Measurements from ENCODE around the gene METTL16.
A peak's percentile ranks its signal among the peaks of the same experiment; 100 is the strongest.
"Not testable (repeated sequence)": the region's sequence is repeated elsewhere in the genome, so short reads cannot be mapped to it uniquely, and the experiment has no call there.

METTL16 gene

DNA sequence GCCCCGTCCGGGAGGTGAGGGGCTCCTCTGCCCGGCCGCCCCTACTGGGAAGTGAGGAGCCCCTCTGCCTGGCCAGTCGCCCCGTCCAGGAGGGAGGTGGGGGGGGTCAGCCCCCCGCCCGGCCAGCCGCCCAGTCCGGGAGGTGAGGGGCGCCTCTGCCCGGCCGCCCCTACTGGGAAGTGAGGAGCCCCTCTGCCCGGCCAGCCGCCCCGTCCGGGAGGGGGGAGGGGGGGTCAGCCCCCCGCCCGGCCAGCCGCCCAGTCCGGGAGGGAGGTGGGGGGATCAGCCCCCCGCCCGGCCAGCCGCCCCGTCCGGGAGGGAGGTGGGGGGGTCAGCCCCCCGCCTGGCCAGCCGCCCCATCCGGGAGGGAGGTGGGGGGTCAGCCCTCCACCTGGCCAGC lies 64.2 kb downstream of the METTL16 start:
- DNase-seq = not testable (repeated sequence)

DNA sequence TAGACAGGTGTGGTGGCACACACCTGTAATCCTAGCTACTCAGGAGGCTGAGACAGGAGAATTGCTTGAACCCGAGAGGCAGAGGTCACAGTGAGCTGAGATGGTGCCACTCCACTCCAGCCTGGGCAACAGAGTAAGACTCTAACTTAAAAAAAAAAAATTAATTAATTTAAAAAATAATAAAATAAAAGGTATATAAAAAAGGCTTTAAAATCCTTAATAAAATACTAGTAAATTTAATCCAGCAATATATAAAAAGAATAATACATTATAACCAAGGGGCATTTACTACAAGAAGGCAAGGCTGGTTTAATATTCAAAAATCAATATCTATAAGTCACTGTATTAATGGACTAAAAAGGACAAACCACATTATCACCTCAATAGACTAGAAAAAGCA lies 66.0 kb downstream of the METTL16 start:
- DNase-seq = no peak

DNA sequence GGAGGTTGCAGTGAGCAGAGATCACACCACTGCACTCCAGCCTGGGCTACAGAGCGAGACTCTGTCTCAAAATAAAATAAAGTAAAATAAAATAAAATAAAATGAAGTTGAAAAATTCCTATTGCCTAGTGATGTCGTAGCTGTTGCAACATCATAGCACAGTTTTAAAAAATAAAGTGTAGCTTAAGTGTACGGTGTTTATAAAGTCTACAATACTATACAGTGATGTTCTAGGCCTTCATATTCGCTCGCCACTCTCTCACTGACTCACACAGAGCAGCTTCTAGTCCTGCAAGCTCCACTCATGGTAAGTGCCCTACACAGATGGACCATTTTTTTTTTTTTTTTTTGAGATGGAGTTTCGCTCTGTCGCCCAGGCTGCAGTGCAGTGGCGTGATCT lies 67.3 kb downstream of the METTL16 start:
- DNase-seq = no peak

DNA sequence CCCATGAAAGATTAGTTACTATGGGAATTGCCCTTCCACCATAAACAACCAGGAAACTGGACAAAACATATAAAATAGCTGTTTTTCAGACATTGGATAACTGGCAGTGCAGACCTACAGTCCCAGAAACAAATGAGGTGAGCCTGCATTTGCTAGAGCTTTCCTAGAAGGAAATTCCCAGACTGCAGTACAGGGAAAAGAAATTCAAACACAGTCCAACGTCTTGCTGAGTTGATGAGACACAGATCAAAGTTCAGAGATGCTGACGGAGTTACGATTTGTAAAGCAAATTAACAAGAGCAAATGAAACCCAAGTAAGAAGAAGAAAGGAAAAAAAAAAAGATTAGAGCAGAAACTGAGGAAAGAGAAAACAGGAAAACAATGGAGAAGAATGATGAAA lies 69.5 kb downstream of the METTL16 start:
- no peak for DNase-seq

DNA sequence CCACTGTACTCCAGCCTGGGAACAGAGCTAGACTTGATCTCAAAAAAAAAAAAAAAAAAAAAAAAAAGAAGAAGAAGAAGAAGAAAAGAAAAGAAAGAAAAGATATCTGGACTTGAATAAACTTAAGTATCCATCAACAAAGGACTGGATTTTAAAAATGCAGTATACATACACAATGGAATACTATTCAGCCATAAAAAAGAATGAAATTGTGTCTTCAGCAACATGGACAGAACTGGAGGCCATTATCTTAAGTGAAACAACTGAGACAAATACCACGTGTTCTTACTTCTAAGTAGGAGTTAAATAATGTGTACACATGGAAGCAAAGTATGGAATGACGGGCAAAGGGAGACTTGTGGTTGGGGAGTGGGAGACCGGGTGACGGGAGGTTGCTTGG lies 70.8 kb downstream of the METTL16 start:
- no peak for DNase-seq

DNA sequence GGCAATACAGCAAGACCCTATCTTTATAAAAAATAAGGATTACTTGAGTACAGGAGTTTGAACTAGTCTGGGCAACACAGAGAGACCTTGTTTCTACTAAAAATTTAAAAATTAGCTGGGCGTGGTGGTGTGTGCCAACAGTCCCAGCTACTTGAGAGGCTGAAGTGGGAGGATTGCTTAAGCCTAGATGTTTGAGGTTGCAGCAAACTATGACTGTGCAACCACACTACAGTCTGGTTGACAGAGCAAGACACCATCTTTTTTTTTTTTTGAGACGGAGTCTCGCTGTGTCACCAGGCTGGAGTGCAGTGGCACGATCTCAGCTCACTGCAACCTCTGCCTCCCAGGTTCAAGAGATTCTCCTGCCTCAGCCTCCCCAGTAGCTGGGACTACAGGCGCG lies 71.7 kb downstream of the METTL16 start:
- DNase-seq = not testable (repeated sequence)

DNA sequence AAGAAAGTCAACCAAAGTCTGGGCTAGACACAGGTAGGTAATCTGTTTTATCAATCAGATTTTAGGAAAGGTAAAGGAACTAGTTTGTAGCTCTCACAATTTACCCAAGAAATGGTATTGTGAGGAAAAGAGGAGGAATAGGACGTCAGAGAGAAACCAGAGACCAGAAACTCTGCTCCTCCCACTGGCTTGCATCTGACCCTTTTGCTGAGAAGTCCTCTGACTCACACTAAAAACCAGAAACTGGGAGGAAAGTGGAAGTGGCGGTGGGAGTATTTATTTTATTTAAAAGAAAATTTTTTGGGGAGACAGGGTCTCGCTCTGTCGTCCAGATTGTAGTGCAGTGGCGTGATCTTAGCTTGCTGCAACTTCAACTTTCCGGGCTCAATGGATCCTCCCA lies 72.9 kb downstream of the METTL16 start:
- no peak for DNase-seq

DNA sequence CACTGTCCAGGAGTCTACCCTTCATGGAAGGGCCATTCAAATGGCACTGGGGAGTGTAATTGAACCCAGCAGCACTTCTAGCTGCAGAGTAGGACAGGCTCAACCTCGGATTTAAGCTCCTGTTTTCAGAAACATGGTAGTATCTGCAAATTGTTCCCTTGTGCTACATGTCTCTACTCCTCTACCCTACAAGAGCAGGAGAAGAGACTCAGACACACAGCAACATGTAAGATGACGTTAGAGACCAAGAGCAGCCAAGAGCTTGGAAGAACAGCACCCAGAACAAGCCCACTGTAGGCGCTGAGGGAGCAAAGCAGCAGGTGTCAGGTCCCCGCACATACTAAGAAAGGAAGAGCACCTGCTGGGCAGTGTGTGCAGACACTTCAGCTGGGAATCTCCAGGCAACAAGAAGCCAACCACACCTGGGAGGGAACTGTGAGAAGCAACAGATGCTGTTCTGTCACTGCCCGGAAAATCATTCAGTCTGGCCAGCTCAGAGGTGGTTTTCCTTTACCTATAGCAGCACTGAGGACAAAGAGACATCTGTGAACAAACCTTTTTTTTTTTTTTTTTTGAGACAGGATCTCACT lies 75.3 kb downstream of the METTL16 start:
- DNase-seq = peak; percentile 86

DNA sequence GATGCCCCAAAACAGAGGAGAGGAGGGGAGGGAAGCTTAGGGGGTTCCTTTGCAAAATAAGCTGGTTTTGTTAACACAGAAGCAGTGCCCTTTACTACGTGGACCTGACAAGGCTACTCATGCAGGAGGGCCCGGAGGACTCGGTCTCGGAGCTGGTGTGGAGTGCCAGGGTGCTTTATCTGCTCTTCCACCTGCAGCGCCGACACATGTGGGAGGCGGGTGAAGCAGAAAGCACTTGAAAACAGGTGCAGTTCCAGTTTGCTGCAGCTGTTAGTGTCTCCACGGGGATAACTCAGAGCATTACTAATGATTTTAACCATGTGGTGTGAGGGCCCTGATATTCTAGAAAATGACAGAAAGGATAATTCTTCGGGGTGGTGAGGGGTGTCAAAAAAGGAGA lies 75.8 kb downstream of the METTL16 start:
- peak; percentile 53 for DNase-seq

DNA sequence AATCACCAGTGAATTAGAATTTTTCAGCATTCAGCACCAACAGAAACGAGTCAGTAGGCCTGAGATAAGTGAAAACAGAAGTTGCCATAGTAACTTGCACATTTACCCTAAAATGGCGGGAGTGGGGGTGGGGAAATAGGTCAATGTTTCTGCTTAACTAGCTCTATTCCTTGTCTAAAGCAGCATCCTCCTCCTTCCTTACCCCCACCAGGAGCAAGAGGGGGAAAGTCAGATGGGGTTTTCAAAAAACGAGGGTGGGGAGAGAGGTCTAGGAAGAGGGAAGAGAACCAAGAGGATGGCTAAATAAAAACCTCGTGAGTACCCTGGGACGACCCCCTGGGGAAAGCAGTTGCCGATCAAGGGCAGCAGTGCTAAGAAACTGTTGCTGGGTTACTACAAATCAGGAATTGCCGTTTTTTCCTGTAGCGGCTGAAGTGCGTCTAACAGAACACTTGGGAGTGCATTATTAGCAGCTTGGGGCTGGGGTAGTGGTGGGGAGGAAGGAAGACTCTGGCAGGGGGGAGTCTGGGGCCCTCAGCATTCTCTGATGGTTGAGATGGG lies 76.4 kb downstream of the METTL16 start:
- DNase-seq = peak; percentile 17

DNA sequence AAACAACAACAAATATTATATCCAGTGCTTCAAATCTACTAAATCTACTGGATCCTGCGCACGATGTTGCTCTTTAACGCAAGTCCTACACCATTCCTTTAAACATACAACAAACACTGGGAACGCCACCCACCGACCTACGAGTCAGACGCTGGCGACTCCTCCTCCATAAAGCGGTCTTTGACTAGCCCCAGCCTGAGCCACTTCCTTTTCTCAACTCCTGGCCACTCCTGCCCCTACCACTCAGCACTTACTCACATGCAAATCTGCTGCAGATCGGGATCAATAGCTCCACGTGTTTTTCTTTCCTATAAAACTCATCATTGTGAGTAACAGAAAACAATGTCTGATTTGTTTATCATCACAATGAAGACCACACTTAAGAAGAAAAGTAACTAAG lies 78.0 kb downstream of the METTL16 start:
- DNase-seq = no peak

DNA sequence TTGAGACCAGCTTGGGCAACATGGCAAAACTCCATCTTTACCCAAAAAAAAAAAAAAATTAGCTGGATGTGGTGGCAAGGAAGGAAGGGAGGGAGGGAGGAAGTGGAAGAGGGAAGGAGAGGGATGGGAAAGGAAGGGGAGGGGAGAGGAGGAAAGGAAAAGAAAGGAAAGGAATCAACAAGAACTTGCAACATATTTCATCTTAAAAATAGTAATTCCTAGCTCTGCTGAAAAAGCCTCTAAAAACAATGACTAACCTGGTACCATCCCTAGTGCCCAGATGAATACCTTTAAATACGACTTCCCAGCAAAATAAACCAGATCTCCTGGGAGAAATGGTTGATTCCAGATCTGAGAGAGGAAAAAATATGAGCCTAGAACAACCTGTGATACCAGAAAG lies 83.8 kb downstream of the METTL16 start:
- no peak for DNase-seq

DNA sequence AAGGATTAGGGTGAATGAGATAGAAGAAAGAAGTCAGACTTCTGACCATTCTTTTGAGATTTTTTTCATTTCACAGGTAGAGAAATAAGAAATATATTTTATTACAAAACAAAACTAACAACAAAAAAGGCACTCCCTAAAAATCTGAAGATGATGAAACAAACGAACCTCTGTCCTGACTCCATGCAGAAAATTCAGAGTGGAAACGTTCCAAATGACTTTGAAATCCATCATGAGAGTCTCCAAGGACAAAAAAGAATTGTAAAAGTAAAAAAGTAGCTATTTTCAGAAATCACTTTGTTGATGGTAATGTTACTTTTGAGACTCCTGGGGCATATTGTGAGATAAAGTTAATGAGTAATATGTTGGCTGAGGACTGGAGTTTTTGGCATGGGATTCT lies 84.5 kb downstream of the METTL16 start:
- no peak for DNase-seq

DNA sequence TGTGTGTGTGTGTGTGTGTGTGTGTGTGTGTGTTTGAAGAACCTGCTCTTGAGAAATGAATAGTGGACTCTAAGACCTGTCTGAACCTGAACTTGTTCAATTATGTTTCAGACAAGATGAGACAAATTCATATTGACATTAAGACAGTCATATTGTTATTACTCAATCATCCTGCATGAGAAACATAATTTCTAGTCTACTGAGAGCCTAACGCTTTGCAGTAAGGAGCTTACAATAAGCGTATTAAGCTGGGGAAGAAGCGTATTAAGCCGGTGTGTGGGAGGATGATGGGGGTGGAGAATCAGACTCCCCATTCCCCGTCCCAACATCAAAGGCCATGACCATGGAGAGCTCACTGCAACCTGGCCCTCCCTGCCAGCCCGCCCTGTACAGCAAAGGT lies 88.4 kb downstream of the METTL16 start:
- DNase-seq = no peak

DNA sequence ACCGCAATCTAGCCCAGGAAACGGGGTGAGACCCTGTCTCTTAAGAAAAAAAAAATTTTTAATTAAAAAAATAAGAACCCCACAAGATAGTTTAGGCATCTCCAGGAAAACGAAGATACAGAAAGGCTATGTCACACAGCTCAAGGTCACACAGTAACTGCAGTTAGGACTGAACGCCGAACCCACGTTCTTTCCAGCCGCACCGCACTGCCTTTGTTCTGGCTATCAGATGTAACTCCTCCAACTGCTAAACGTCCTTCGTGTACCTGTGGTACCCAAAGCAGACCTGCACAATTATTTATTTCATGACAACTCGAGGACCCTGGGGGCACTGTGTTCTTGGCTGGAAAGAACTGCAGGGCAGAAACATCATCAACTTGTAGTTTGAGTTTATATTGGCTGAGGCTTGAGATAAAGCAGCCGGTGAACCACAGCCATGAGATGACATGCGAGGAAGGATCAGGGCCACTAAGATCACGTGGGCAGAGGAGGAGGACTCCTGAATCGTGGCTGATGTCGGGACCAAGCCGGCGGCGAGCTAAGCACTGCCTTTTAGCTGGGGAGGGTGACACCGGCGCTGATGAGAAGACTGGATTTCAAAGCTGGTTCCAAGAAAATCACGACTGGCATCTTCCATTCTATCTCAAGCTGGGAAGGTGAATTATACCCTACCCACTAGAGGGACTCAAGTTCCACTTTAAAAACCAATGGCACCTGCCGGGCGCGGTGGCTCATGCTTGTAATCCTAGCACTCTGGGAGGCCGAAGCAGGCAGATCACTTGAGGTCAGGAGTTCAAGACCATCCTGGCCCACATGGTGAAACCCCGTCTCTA lies 90.2 kb downstream of the METTL16 start:
- no peak for DNase-seq

DNA sequence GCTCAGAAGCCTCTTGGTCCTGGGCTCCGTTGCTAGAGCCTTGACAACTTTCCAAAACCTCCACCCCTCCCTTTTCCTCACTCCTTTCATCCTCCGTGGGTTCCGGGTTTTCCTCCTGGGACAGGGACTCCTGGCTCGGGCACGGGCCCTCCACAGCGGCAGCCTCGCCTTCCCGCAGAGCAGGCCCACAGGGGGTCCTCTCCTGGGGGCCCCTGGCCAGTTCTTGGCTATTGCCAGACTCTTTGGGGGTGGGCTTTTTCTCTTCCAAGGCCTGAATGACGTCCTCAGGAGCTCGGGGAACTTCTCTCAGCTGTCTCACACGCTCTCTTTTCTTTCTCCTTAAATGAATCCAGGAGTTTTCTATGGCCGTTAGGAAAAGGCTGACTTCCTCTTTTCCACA lies 91.5 kb downstream of the METTL16 start:
- DNase-seq = no peak

DNA sequence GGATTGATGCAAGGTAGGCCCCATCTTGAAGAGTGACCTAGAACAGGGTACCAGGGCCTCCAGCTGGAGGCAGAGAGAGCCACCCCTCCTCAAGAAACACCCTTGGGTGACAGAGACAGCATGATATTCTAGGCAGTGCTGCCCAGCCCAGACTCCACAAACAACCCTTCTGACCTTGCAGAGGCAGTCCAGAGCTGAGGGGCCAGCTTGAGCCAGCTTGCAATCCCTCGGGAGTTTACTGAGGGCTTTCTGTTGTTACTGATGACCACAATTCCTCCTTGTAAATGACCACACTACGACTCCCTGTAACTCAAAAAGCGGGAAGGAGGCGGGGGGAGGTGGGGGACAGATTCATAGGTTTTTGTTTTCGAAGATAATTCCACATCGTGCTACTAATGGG lies 92.2 kb downstream of the METTL16 start:
- DNase-seq = no peak

DNA sequence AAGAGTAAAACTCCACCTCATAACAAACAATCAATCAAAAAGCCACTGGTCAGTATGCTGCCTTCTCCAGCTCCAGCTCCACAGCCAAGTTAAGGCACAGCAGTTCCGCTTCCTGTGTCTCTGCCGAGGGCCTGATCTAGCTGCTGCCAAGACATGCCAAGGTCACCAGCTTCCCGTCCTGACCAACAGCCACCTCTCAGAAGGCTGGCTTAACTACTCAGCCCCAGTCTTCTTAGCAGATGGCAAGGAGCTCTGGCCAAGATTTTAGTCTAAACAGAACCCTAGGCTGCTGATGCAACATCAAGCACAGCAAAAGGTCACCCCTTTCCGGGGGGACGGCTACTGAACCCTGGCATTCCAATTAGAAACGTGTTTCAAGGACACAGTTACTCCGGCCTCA lies 93.1 kb downstream of the METTL16 start:
- no peak for DNase-seq

DNA sequence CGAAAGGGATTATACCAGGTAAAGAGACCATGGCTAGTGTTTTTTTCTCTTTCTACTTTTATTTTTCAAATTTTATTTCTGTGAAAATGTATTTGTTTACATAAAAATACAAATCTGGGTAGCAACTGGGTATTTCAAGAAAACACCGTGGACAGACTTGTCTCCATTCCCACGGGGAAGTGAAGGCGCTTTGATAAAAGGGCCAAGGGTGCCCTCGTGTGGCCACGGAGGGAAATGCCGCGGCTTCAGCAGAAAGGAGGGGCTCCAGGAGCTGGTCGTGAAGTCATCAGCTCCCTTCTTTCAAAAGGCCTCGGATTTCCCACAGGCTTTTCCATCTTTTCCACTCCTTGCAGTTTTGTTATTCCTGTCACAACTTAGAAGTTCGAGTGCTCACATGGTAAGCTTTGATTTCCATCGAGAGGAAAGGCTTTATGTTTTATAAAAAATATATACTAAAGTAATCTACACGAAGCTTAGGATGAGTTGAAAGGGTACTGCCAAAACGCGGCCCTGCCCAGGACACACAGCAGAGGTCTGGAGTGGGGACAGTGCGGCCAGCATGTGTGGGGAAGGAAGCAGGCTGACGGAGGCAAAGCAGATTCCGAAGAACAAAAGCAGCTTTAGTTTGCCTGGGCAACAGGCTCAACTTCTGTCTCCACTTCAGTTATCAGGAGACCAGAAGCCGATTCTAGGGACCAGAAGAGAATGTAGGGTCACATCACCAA lies 95.5 kb downstream of the METTL16 start:
- peak; percentile 65 for DNase-seq

DNA sequence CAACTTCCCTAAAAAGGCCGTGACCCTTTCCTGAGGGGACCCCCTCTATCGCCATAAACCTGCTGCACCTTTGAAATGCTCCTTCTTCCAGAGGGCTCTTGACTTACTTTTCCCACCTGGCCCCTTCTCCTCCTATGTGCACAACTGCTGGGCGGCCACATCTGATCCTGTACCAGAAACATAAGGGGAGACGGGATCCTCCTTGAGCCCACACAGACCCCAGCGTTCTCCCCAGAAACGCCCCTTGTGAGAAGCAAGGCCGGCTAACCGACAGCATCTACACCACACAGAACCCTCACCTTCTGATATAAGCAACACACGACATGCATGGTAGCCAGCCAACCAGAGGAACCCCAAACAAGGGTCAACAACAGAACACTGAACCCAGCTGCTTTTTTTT lies 96.6 kb downstream of the METTL16 start:
- DNase-seq = no peak

DNA sequence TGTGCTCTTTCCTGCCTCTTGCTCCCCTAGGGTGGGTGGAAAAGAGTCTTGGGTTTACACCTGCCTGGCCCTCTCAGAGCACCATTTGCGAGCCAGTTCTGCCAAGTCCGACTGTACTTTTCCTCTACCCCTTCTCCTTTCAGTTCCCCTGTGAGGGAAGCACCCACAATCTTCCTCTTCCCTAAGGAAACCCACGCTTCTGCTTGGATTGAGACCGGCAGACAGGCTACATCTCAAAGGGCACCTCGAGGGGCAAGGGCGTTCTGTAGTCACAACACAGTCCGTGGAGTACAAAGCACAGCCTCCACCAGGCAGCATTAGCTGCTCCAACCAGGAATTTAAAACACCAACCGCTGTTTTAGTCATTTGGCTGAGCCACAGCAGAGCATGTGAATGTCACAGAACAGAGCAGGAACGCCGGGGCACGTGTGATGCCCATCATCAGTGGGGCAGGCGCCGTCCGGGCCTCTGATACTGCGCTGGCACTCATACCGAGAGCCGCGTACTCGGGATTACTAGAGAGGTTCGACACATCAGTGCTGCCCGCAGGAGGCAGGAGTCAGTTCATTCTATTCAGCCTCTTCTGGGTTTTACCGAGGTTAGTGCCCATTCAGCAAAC lies 97.1 kb downstream of the METTL16 start:
- no peak for DNase-seq

DNA sequence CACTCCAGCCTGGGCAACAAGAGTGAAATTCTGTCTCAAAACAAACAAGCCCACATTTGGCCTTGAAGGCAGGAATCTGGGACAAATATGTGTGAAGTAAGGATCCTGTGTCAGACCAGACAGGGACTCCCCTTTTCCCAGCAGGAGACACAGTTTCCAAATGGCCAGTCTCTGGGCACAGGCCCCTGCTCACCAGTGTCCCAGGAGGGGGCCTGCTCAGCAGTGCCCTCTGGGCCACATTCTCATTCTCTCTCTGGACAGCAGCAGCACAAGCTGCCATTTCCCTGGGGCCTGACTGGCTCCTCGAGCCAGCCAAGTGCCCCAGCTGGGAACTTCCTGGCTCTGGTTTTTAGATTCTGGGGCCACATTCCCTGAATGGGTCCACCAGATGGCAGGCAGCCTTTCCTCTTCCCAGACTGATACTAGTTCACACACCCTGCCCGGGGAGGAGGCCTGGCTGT lies 99.1 kb downstream of the METTL16 start:
- peak; percentile 47 for DNase-seq

DNA sequence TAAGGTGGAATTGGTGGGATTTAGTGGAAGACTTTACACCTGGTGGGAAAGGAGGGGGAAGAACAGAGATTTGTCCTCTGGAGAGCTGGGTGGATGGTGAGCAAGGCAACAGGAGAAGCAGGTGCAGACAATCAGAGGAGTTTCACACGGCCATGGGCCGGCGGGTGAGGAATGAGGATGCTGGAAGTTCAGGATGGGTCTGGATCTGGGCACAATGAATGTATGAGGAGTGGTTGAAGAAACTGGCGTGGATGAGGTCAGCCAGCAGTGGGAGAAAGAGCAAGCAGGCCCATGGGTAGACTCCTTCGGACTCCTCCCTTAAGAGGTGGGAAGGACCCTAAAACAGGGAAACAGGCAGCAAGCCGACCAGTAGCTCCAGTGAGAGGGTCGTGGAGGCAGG lies 100.7 kb downstream of the METTL16 start:
- DNase-seq = no peak

Measured in NCI-H2171 (cell line).